GM10266 (cell line): ENCODE data around the gene CELSR1.
A peak's percentile ranks its signal among the peaks of the same experiment; 100 is the strongest.

ENCODE experiments used
- DNase-seq: peaks from one replicate; pipeline ENCODE4 v3.0.0; 2012; ENCODE audit errors: extremely low spot score
- CTCF ChIP-seq: IDR thresholded peaks from 2 replicates; pipeline ENCODE4 v1.5.1; 2012; ENCODE audit warnings: mild to moderate bottlenecking, low read depth; ENCODE audit not compliant: control insufficient read depth, insufficient read depth; ENCODE audit errors: missing control alignments

The CELSR1 gene

GRCh38 chr22:46436595-46437175 is 100.7 kb downstream of the CELSR1 start:
- DNase-seq, result no peak

GRCh38 chr22:46433318-46433717 is 104.1 kb downstream of the CELSR1 start:
- no peak for DNase-seq
- TF ChIP-seq CTCF, result no peak

More at GRCh38 chr22:46436595-46437175, 100.7 kb downstream of the CELSR1 start:
- TF ChIP-seq CTCF, result no peak

- peak; percentile 45 for DNase-seq
- no peak for TF ChIP-seq CTCF
Observed at GRCh38 chr22:46432164-46433068, 105.0 kb downstream of the CELSR1 start.

GRCh38 chr22:46430961-46431838 is 106.2 kb downstream of the CELSR1 start:
- no peak for DNase-seq
- TF ChIP-seq CTCF, result no peak

GRCh38 chr22:46429325-46429853 is 108.0 kb downstream of the CELSR1 start:
- no peak for TF ChIP-seq CTCF
- DNase-seq, result no peak

- DNase-seq, result no peak
- no peak for TF ChIP-seq CTCF
Observed at GRCh38 chr22:46428602-46429324, 108.7 kb downstream of the CELSR1 start.
